ENCODE data around the gene OSBPL10.

OSBPL10 gene

GRCh38 chr3:31710123-31710803, 270.8 kb downstream of the OSBPL10 start:
- H3K9me3 ChIP-seq: no peaks in the 10 kb centered on the region
- H3K36me3 ChIP-seq: no peaks in the 10 kb centered on the region
- H3K4me3 ChIP-seq (ENCODE audit: low read depth, low read length): no peak overlapping the region
- TF ChIP-seq CTCF (IDR thresholded peaks at IDR 0.05; ENCODE audit: low read depth, low read length): no peak
- no peak for DNase-seq
- H3K27me3 ChIP-seq: no peaks in the 10 kb centered on the region
- no peaks in the 10 kb centered on the region for H3K4me1 ChIP-seq

GRCh38 chr3:31709526-31709925, 271.5 kb downstream of the OSBPL10 start:
- Histone ChIP-seq H3K4me3 (ENCODE audit: low read depth, low read length) (no peak overlapping the region), H3K27me3 (no peaks in the 10 kb centered on the region), H3K36me3 (no peaks in the 10 kb centered on the region), H3K9me3 (no peaks in the 10 kb centered on the region), H3K4me1 (no peaks in the 10 kb centered on the region)
- DNase-seq: no peak
- no peak for TF ChIP-seq CTCF (IDR thresholded peaks at IDR 0.05; ENCODE audit: low read depth, low read length)

GRCh38 chr3:31709005-31709404, 272.1 kb downstream of the OSBPL10 start:
- no peaks in the 10 kb centered on the region for H3K27me3 ChIP-seq
- DNase-seq: no peak
- H3K36me3 ChIP-seq: no peaks in the 10 kb centered on the region
- H3K4me1 ChIP-seq: no peaks in the 10 kb centered on the region
- no peak for TF ChIP-seq CTCF (IDR thresholded peaks at IDR 0.05; ENCODE audit: low read depth, low read length)
- H3K9me3 ChIP-seq: no peaks in the 10 kb centered on the region
- no peak overlapping the region for H3K4me3 ChIP-seq (ENCODE audit: low read depth, low read length)

GRCh38 chr3:31707286-31707685, 273.8 kb downstream of the OSBPL10 start:
- Histone ChIP-seq H3K4me1 (no peaks in the 10 kb centered on the region), H3K27me3 (no peaks in the 10 kb centered on the region), H3K4me3 (ENCODE audit: low read depth, low read length) (no peak overlapping the region), H3K9me3 (no peaks in the 10 kb centered on the region), H3K36me3 (no peaks in the 10 kb centered on the region)
- no peak for TF ChIP-seq CTCF (IDR thresholded peaks at IDR 0.05; ENCODE audit: low read depth, low read length)
- no peak for DNase-seq

GRCh38 chr3:31705736-31706135, 275.3 kb downstream of the OSBPL10 start:
- DNase-seq: no peak
- Histone ChIP-seq H3K36me3 (no peaks in the 10 kb centered on the region), H3K4me1 (no peaks in the 10 kb centered on the region), H3K4me3 (ENCODE audit: low read depth, low read length) (no peak overlapping the region), H3K9me3 (no peaks in the 10 kb centered on the region), H3K27me3 (no peaks in the 10 kb centered on the region)
- no peak for TF ChIP-seq CTCF (IDR thresholded peaks at IDR 0.05; ENCODE audit: low read depth, low read length)

- Histone ChIP-seq H3K27me3 (no peaks in the 10 kb centered on the region), H3K9me3 (no peaks in the 10 kb centered on the region), H3K4me3 (ENCODE audit: low read depth, low read length) (no peak overlapping the region), H3K4me1 (no peaks in the 10 kb centered on the region), H3K36me3 (no peaks in the 10 kb centered on the region)
- no peak for TF ChIP-seq CTCF (IDR thresholded peaks at IDR 0.05; ENCODE audit: low read depth, low read length)
- DNase-seq: peak; percentile 21
These were observed 276.4 kb downstream of the OSBPL10 start for GRCh38 chr3:31704591-31705179.

All from BE2C (cell line).